GM12878 (cell line): Measurements from ENCODE around the gene OTOGL. TPM values are rescaled to one million over a fixed set of nuclear protein-coding genes. Genes with fewer than 3 reads are reported as not detected.
A peak's percentile ranks its signal among the peaks of the same experiment; 100 is the strongest.

ENCODE experiments used
- ATAC-seq: fragments of 200-7000 bp; cut with Tn5 transposase; 3 replicates; pipeline ENCODE4 v1.9.1; 2020; ENCODE audit warnings: mild to moderate bottlenecking, moderate library complexity
- BruUV-seq: library from RNA; stranded (reverse); fragments of 400-500 nt; replicated peaks from 2 replicates; lab custom pipeline; 2021; lab: Mats Ljungman, UMichigan
- CTCF ChIA-PET: fragments of 300-600 bp; sonication (Branson Sonifier 250); formaldehyde crosslinking; extraction: SDS; loops from one replicate; lab custom pipeline; 2021; ENCODE audit warnings: inconsistent platforms; lab: Yijun Ruan, JAX
- POLR2A ChIA-PET: fragments of 350-600 bp; formaldehyde crosslinking; extraction: SDS; loops from one replicate; lab custom pipeline; 2021; ENCODE audit warnings: inconsistent platforms; lab: Charles Lee
- RAD21 ChIA-PET: fragments of 300-600 bp; sonication (Branson Sonifier 250); formaldehyde crosslinking; loops from one replicate; lab custom pipeline; 2023; ENCODE audit warnings: antibody characterized with exemption; ENCODE audit not compliant: unreplicated experiment; lab: Charles Lee
- SMC1A ChIA-PET: fragments of 300-600 bp; sonication (Branson Sonifier 250); formaldehyde crosslinking; loops from one replicate; lab custom pipeline; 2023; ENCODE audit not compliant: unreplicated experiment, uncharacterized antibody; lab: Charles Lee
- DNase-seq: peaks from one replicate; pipeline ENCODE4 v3.0.0-alpha.2; 2011; ENCODE audit warnings: low read depth, low spot score
- FAIRE-seq: peaks from 3 replicates; lab custom pipeline; 2011; peaks lifted over from hg19 to GRCh38; lab: Jason Lieb, UNC
- H2AFZ ChIP-seq: 2 replicates; pipeline ENCODE4 v1.6.0; 2011; ENCODE audit warnings: low read depth, low read length, control low read depth; ENCODE audit not compliant: control insufficient read depth
- H3K27ac ChIP-seq: 2 replicates; pipeline ENCODE4 v1.5.1; 2011; ENCODE audit warnings: control low read depth; ENCODE audit not compliant: control insufficient read depth, insufficient read depth
- H3K27me3 ChIP-seq, 2 experiments: replicated peaks in 1 of 2; 2 replicates each; pipeline versions ENCODE4 v1.6.0 to v1.6.1; 2011; ENCODE audit warnings: low read length in 1 of 2; ENCODE audit not compliant: control insufficient read depth in 2 of 2, insufficient read depth in 2 of 2
- H3K36me3 ChIP-seq, 2 experiments: 2 replicates each; pipeline ENCODE4 v1.5.1; 2011; ENCODE audit warnings: low read length in 1 of 2; ENCODE audit not compliant: control insufficient read depth in 2 of 2, insufficient read depth in 2 of 2
- H3K4me1 ChIP-seq: 2 replicates; pipeline ENCODE4 v1.6.1; 2011; ENCODE audit warnings: mild to moderate bottlenecking, low read length, moderate library complexity, mixed read lengths; ENCODE audit not compliant: control insufficient read depth, insufficient read depth
- H3K4me2 ChIP-seq: 2 replicates; pipeline ENCODE4 v1.6.0; 2011; ENCODE audit warnings: control low read depth; ENCODE audit not compliant: control insufficient read depth, insufficient read depth
- H3K4me3 ChIP-seq: fragments of 200-600 bp; sonication (generic); 2 replicates; pipeline ENCODE4 v1.5.1; 2016
- H3K79me2 ChIP-seq: 2 replicates; pipeline ENCODE4 v1.6.0; 2011; ENCODE audit warnings: low read length; ENCODE audit not compliant: control insufficient read depth, insufficient read depth
- H3K9ac ChIP-seq: 2 replicates; pipeline ENCODE4 v1.8.0; 2011; ENCODE audit warnings: low read length, control low read depth, mixed read lengths; ENCODE audit not compliant: control insufficient read depth, insufficient read depth
- H3K9me3 ChIP-seq: replicated peaks from 3 replicates; pipeline ENCODE4 v1.5.1; 2011; ENCODE audit warnings: mild to moderate bottlenecking, low read length; ENCODE audit not compliant: control insufficient read depth, insufficient read depth
- H4K20me1 ChIP-seq: 2 replicates; pipeline ENCODE4 v1.6.0; 2011; ENCODE audit not compliant: control insufficient read depth, insufficient read depth
- BCL11A ChIP-seq: IDR thresholded peaks from 2 replicates; pipeline ENCODE4 v1.6.1; 2011; ENCODE audit warnings: low read depth, low read length
- CBFB ChIP-seq: IDR thresholded peaks from 2 replicates; pipeline ENCODE4 v1.6.1; 2016; ENCODE audit warnings: antibody characterized with exemption, low read depth
- DPF2 ChIP-seq: fragments of 450-650 bp; IDR thresholded peaks from 2 replicates; pipeline ENCODE4 v1.6.1; 2017; ENCODE audit warnings: mild to moderate bottlenecking
- ETV6 ChIP-seq, 2 experiments: fragments of 450-650 bp in 1 of 2; IDR thresholded peaks in 1 of 2; conservative IDR thresholded peaks in 1 of 2; 2 replicates each; pipeline ENCODE4 v1.6.1; 2014; ENCODE audit warnings: antibody characterized with exemption in 1 of 2, borderline replicate concordance in 1 of 2, low read depth in 1 of 2, mild to moderate bottlenecking in 1 of 2, moderate library complexity in 1 of 2
- EZH2 ChIP-seq: IDR thresholded peaks from 2 replicates; pipeline ENCODE4 v1.6.1; 2012; ENCODE audit warnings: low read depth, mild to moderate bottlenecking, control low read depth, inconsistent platforms, low read length, borderline replicate concordance; ENCODE audit not compliant: control insufficient read depth
- FOS ChIP-seq: IDR thresholded peaks from 3 replicates; pipeline ENCODE4 v1.6.1; 2011; ENCODE audit warnings: borderline replicate concordance; ENCODE audit not compliant: insufficient read length; ENCODE audit errors: extremely low read depth
- MTA2 ChIP-seq: fragments of 450-650 bp; IDR thresholded peaks from 2 replicates; pipeline ENCODE4 v1.6.1; 2016; ENCODE audit warnings: low read depth, mild to moderate bottlenecking, moderate library complexity
- NR2F1 ChIP-seq: fragments of 450-650 bp; conservative IDR thresholded peaks from 2 replicates; pipeline ENCODE4 v1.6.1; 2017; ENCODE audit warnings: mild to moderate bottlenecking
- POLR2AphosphoS5 ChIP-seq: IDR thresholded peaks from 2 replicates; pipeline ENCODE4 v1.6.1; 2011; ENCODE audit warnings: mild to moderate bottlenecking, low read length, inconsistent platforms
- RUNX3 ChIP-seq: IDR thresholded peaks from 2 replicates; pipeline ENCODE4 v1.6.1; 2012; ENCODE audit warnings: low read length, inconsistent platforms
- SIN3A ChIP-seq: IDR thresholded peaks from 2 replicates; pipeline ENCODE4 v1.6.1; 2012; ENCODE audit warnings: low read depth, low read length, improper control_type of control experiment
- SMAD5 ChIP-seq: IDR thresholded peaks from 2 replicates; pipeline ENCODE4 v1.6.1; 2016; ENCODE audit warnings: antibody characterized with exemption, low read depth
- SPI1 ChIP-seq: IDR thresholded peaks from 2 replicates; pipeline ENCODE4 v1.6.1; 2011; ENCODE audit warnings: low read depth, mild to moderate bottlenecking, low read length, moderate library complexity, borderline replicate concordance; ENCODE audit not compliant: insufficient read depth
- USF1 ChIP-seq: IDR thresholded peaks from 2 replicates; pipeline ENCODE4 v1.6.1; 2011; ENCODE audit warnings: borderline replicate concordance, low read depth, mild to moderate bottlenecking, moderate library complexity, mixed read lengths, low read length; ENCODE audit not compliant: insufficient read depth; ENCODE audit errors: extremely low read length
- ZZZ3 ChIP-seq: IDR thresholded peaks from 2 replicates; pipeline ENCODE4 v1.6.1; 2011; ENCODE audit warnings: low read depth; ENCODE audit not compliant: control insufficient read depth, insufficient read length
- in situ Hi-C: fragments of 300-500 bp; cut with MboI; formaldehyde crosslinking; loops from 9 replicates; pipeline ENCODE4 v1.14.3; 2018; ENCODE audit warnings: mixed read lengths
- intact Hi-C: fragments of 100-400 bp; cut with micrococcal nuclease; formaldehyde crosslinking; loops from one replicate; pipeline ENCODE4 v1.14.2; 2022; ENCODE audit not compliant: unreplicated experiment
- polyA plus RNA-seq, 11 experiments: library from polyadenylated mRNA; depleted of rRNA in 4 of 11; unstranded in 6 of 11; stranded (reverse) in 5 of 11; fragments of >200 nt; fragmentation: Nextera tagmentation in 4 of 11; fragmentation: Illumina TruSeq in 1 of 11; extraction: Ambion mirVana in 4 of 11; extraction: Trizol in 1 of 11; gene quantifications; 1 replicate in 1 of 11; 2 replicates in 10 of 11; pipeline versions ENCODE4 v1.2.1 to v1.2.3, GENCODE V29; 2011 to 2016; ENCODE audit warnings: inconsistent platforms in 2 of 11, missing spikeins in 2 of 11, low read depth in 1 of 11
- total RNA-seq, 4 experiments: library from RNA; depleted of rRNA in 3 of 4; stranded (reverse); fragments of >200 nt in 3 of 4; fragmentation: Illumina TruSeq in 1 of 4; extraction: Trizol in 1 of 4; gene quantifications; 2 replicates each; pipeline versions ENCODE4 v1.2.1 to v1.2.3, GENCODE V29; 2013 to 2021
- TF ChIP-seq, protein P1 (sequence below): fragments of 450-650 bp; IDR thresholded peaks from 2 replicates; pipeline ENCODE4 v1.6.1; 2014; ENCODE audit warnings: mild to moderate bottlenecking
- TF ChIP-seq, protein P2 (sequence below): fragments of 150-350 bp; IDR thresholded peaks from 2 replicates; pipeline ENCODE4 v1.6.1; 2016; ENCODE audit warnings: low read depth, low read length

OTOGL gene
- total and polyA plus RNA-seq, 10 of the 15 experiments (the other 5 are each of a cell fraction or from before 2014, with no cell fraction given), result 0.04 to 3.7 (median 0.27) TPM

DNA sequence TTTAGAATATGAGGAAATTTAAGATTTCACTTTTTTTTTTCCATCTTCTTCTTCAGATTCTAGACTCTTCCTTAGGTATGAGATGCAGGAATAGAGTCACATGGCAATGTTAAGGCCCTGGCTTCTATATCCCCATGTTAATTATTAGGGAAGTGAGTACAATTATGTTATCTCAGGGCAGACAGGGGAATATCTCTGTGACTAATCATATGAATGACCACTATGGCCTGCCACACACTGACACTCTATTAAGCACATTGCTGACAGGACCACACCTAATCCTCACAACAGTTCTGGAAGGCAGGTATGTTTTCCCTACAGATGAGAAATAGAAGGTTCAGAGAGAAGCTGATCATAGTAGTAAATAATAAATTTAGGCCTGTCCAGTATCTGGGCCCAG lies 275.3 kb downstream of the OTOGL start:
- RAD21 ChIA-PET, result no interaction called here
- no peaks in the 10 kb centered on the region for H3K9me3 ChIP-seq
- no peaks in the 10 kb centered on the region for H3K36me3 ChIP-seq
- DNase-seq, result no peak
- no peak overlapping the region for H2AFZ ChIP-seq
- CTCF ChIA-PET, result no interaction called here
- H4K20me1 ChIP-seq, result no peaks in the 10 kb centered on the region
- no peaks in the 10 kb centered on the region for H3K27me3 ChIP-seq
- intact Hi-C loops (no loop called here), in situ Hi-C loops (no loop called here)
- POLR2A ChIA-PET, result no interaction called here
- H3K4me3 ChIP-seq, result no peak overlapping the region
- no peak for FAIRE-seq
- H3K9ac ChIP-seq, result no peak overlapping the region
- no peaks in the 10 kb centered on the region for H3K79me2 ChIP-seq
- BruUV-seq, result no TSS peak
- H3K27ac ChIP-seq, result no peak overlapping the region
- H3K4me2 ChIP-seq, result no peak overlapping the region
- peak; percentile 49 for ATAC-seq
- H3K4me1 ChIP-seq, result no peaks in the 10 kb centered on the region
- no peak for TF ChIP-seq FOS
- TF ChIP-seq EZH2, result no peak
- TF ChIP-seq NR2F1, result no peak
- TF ChIP-seq ETV6 (conservative IDR thresholded peaks at IDR 0.05 in 1 of 2, IDR thresholded peaks at IDR 0.05 in 1 of 2; ENCODE audit: borderline replicate concordance in 1 of 2, low read depth in 1 of 2), result no peak
- no peak for TF ChIP-seq MTA2
- TF ChIP-seq DPF2, result no peak
- TF ChIP-seq POLR2AphosphoS5, result no peak
- no peak for TF ChIP-seq SPI1
- TF ChIP-seq SIN3A, result no peak
- TF ChIP-seq, protein P1, sequence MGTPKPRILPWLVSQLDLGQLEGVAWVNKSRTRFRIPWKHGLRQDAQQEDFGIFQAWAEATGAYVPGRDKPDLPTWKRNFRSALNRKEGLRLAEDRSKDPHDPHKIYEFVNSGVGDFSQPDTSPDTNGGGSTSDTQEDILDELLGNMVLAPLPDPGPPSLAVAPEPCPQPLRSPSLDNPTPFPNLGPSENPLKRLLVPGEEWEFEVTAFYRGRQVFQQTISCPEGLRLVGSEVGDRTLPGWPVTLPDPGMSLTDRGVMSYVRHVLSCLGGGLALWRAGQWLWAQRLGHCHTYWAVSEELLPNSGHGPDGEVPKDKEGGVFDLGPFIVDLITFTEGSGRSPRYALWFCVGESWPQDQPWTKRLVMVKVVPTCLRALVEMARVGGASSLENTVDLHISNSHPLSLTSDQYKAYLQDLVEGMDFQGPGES, result no peak
- no peak for TF ChIP-seq SMAD5
- TF ChIP-seq, protein P2, sequence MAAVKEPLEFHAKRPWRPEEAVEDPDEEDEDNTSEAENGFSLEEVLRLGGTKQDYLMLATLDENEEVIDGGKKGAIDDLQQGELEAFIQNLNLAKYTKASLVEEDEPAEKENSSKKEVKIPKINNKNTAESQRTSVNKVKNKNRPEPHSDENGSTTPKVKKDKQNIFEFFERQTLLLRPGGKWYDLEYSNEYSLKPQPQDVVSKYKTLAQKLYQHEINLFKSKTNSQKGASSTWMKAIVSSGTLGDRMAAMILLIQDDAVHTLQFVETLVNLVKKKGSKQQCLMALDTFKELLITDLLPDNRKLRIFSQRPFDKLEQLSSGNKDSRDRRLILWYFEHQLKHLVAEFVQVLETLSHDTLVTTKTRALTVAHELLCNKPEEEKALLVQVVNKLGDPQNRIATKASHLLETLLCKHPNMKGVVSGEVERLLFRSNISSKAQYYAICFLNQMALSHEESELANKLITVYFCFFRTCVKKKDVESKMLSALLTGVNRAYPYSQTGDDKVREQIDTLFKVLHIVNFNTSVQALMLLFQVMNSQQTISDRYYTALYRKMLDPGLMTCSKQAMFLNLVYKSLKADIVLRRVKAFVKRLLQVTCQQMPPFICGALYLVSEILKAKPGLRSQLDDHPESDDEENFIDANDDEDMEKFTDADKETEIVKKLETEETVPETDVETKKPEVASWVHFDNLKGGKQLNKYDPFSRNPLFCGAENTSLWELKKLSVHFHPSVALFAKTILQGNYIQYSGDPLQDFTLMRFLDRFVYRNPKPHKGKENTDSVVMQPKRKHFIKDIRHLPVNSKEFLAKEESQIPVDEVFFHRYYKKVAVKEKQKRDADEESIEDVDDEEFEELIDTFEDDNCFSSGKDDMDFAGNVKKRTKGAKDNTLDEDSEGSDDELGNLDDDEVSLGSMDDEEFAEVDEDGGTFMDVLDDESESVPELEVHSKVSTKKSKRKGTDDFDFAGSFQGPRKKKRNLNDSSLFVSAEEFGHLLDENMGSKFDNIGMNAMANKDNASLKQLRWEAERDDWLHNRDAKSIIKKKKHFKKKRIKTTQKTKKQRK, result no peak
- no peak for TF ChIP-seq USF1
- no peak for TF ChIP-seq BCL11A
- no peak for TF ChIP-seq ZZZ3
- no peak for TF ChIP-seq CBFB
- TF ChIP-seq RUNX3, result no peak
- TF ChIP-seq, all 136 proteins: peak for 0
- SMC1A ChIA-PET, result no interaction called here
